ENCODE measurements around the gene SYNPO2. TPM values are rescaled to one million over a fixed set of nuclear protein-coding genes. Genes with fewer than 3 reads are reported as not detected.
"Not testable (repeated sequence)": the region's sequence is repeated elsewhere in the genome, so short reads cannot be mapped to it uniquely, and the experiment has no call there.

The SYNPO2 gene
- total RNA-seq, 3 donors from 2014 or later = 18.9 to 804 (median 91.1) TPM

DNA sequence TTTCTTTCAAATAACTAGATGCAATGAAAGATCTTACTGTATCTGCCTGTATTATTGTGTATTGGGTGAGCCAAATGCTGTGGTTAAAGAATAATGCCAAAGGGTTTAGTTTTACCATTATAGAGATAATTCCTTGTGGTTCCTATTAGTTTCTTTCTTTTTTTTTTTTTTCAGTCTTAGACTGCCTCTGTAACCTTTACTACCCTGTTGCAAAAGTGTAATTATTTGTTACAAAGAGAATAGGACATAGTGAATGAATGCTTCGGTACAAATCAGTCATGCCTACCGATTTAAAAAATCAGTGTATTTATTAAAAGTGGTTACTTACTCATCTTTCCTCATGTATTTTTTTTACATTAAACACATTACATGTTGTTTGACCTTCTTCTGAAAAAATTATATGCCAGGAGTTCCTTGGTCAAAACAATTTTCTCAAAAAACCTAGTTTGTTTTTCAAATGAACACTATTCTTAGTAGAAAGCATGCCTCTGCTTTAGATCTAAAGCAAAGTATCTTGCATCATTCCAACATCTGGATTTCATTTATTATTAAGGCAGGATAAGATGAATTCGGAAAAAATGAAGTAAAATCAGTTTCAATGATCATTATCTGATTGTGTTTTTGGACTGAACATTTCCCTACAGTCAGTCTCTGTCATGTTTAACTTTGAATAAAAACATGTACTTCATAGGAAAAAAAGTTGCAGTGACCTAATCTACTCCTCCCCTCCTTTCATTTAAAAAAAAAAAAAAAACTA lies 21.2 kb upstream of the SYNPO2 start:
- Histone ChIP-seq H3K4me1 (ENCODE audit: low read depth) (no peaks in the 10 kb centered on the region), H3K4me3 (no peak overlapping the region), H3K36me3 (ENCODE audit: low read depth) (no peaks in the 10 kb centered on the region), H3K9me3 (no peaks in the 10 kb centered on the region)
- ATAC-seq (no peak), DNase-seq (no peak)
- TF ChIP-seq, protein P1, sequence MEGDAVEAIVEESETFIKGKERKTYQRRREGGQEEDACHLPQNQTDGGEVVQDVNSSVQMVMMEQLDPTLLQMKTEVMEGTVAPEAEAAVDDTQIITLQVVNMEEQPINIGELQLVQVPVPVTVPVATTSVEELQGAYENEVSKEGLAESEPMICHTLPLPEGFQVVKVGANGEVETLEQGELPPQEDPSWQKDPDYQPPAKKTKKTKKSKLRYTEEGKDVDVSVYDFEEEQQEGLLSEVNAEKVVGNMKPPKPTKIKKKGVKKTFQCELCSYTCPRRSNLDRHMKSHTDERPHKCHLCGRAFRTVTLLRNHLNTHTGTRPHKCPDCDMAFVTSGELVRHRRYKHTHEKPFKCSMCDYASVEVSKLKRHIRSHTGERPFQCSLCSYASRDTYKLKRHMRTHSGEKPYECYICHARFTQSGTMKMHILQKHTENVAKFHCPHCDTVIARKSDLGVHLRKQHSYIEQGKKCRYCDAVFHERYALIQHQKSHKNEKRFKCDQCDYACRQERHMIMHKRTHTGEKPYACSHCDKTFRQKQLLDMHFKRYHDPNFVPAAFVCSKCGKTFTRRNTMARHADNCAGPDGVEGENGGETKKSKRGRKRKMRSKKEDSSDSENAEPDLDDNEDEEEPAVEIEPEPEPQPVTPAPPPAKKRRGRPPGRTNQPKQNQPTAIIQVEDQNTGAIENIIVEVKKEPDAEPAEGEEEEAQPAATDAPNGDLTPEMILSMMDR (IDR thresholded peaks at IDR 0.05) = no peak
- intact Hi-C loops (cut with DNase I, micrococcal nuclease) = no loop called here

- ATAC-seq = no peak
- Histone ChIP-seq H3K4me3 (no peak overlapping the region), H3K4me1 (ENCODE audit: low read depth) (no peaks in the 10 kb centered on the region), H3K36me3 (ENCODE audit: low read depth) (no peaks in the 10 kb centered on the region), H3K9me3 (no peaks in the 10 kb centered on the region)
- intact Hi-C loops (cut with DNase I, micrococcal nuclease) = no loop called here
- peak in 1 of 3 donors; percentile 8 for DNase-seq
- TF ChIP-seq, protein P1 (IDR thresholded peaks at IDR 0.05) = no peak
These were observed 18.8 kb upstream of the SYNPO2 start for GRCh38 chr4:118869808-118870342.

DNA sequence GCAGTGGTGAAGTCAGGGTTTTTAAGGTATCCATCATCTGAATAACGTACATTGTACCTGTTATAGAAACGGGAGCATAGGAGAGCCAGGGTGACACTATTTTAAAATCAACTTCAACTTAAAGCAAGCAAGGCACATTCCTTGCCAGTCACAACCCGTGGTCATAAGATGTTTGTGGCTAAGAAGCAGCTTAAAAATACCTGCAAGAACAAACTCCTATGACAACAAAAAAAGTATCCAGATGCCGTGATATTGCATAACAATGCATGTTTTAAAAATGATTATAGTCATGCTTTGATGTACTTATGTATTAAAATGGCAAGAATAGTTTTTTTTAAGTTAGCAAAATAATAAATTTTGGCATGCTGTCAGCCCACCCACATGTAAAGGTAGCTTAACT lies 16.5 kb upstream of the SYNPO2 start:
- DNase-seq (no peak), ATAC-seq (no peak)
- Histone ChIP-seq H3K36me3 (ENCODE audit: low read depth) (no peaks in the 10 kb centered on the region), H3K4me1 (ENCODE audit: low read depth) (no peaks in the 10 kb centered on the region), H3K9me3 (no peaks in the 10 kb centered on the region), H3K4me3 (no peak overlapping the region)
- intact Hi-C loops (cut with DNase I, micrococcal nuclease) = no loop called here
- TF ChIP-seq, protein P1 (IDR thresholded peaks at IDR 0.05) = no peak

DNA sequence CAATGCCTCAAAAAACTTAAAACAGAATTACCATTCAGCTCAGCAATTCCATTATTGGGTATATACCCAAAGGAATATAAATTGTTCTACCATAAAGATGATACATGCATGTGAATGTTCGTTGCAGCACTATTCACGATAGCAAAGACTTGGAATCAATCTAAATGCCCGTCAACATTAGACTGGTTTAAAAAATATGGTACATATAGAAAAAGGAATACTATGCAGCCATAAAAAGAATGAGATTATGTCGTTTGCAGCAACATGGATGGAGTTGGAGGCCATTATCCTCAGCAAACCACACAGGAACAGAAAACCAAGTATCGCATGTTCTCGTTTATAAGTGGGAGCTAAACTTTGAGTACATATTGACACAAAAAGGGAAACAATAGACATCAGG lies 10.9 kb upstream of the SYNPO2 start:
- H3K4me1 ChIP-seq (ENCODE audit: low read depth) = no peaks in the 10 kb centered on the region
- TF ChIP-seq, protein P1 (IDR thresholded peaks at IDR 0.05) = no peak

GRCh38 chr4:118878507-118878906 lies 10.1 kb upstream of the SYNPO2 start:
- H3K9me3 ChIP-seq; H3K36me3 ChIP-seq (ENCODE audit: low read depth); intact Hi-C loops (cut with DNase I, micrococcal nuclease); DNase-seq; H3K4me1 ChIP-seq (ENCODE audit: low read depth); ATAC-seq; H3K4me3 ChIP-seq: not testable (repeated sequence)

More for the DNA sequence above, 10.9 kb upstream of the SYNPO2 start:
- DNase-seq = no peak
- H3K4me3 ChIP-seq = no peak overlapping the region
- peaks cover 5% of the 10 kb centered on the region for H3K9me3 ChIP-seq
- intact Hi-C loops (cut with DNase I, micrococcal nuclease) = no loop called here
- no peak for ATAC-seq
- no peaks in the 10 kb centered on the region for H3K36me3 ChIP-seq (ENCODE audit: low read depth)

- TF ChIP-seq, protein P1 (IDR thresholded peaks at IDR 0.05) = no peak
- Histone ChIP-seq H3K9me3 (peaks cover 5% of the 10 kb centered on the region), H3K4me1 (ENCODE audit: low read depth) (no peaks in the 10 kb centered on the region), H3K36me3 (ENCODE audit: low read depth) (no peaks in the 10 kb centered on the region), H3K4me3 (no peak overlapping the region)
- no peak for ATAC-seq
- no peak for DNase-seq
- intact Hi-C loops (cut with DNase I, micrococcal nuclease) = no loop called here
These were observed 9.2 kb upstream of the SYNPO2 start for GRCh38 chr4:118879409-118879808.

Measured in mucosa of descending colon (tissue), 3 donors.